C4-2B (cell line): ENCODE data around the gene ATP5F1C.

Experiments
- CTCF ChIP-seq: fragments of 450-650 bp; conservative IDR thresholded peaks from 2 replicates; pipeline ENCODE4 v1.5.1; 2017; ENCODE audit warnings: mild to moderate bottlenecking
- ZFX ChIP-seq: fragments of 450-650 bp; IDR thresholded peaks from 2 replicates; pipeline ENCODE4 v1.6.1; 2017

GRCh38 chr10:7767209-7767608 lies 20.8 kb upstream of the ATP5F1C start:
- no peak for TF ChIP-seq CTCF
- no peak for TF ChIP-seq ZFX
